D721Med (cell line): Measurements from ENCODE around the gene FAM227B.
"Not testable (repeated sequence)": the region's sequence is repeated elsewhere in the genome, so short reads cannot be mapped to it uniquely, and the experiment has no call there.

ENCODE experiments used
- DNase-seq: peaks from one replicate; pipeline ENCODE4 v3.0.0; 2011; ENCODE audit warnings: low spot score; ENCODE audit not compliant: insufficient read length
- FAIRE-seq: peaks from 2 replicates; lab custom pipeline; 2011; peaks lifted over from hg19 to GRCh38; lab: Jason Lieb, UNC
- TF ChIP-seq, protein P1 (sequence below): IDR thresholded peaks from 2 replicates; pipeline ENCODE4 v1.5.1; 2012; ENCODE audit warnings: mild to moderate bottlenecking, control low read depth; ENCODE audit not compliant: insufficient read depth; ENCODE audit errors: missing control alignments

Gene FAM227B

DNA sequence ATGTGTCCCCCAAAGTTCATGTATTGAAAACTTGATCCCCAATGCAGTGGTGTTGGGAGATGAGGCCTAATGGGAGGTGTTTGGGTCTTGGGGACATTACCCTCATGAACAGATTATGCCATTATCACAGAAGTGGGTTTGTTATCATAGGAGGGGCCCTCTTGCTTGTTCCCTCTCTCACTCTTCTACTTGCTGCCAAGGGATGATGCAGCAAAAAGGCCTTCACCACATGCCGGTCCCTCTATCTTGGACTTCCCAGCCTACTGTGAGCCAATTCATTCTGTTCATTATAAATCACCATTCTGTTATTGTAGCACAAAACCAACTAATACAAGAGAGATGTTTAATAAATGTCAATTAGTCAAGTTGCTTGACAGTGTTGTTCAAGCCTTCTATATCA, 47.2 kb downstream of the FAM227B start:
- DNase-seq: no peak
- TF ChIP-seq, protein P1, sequence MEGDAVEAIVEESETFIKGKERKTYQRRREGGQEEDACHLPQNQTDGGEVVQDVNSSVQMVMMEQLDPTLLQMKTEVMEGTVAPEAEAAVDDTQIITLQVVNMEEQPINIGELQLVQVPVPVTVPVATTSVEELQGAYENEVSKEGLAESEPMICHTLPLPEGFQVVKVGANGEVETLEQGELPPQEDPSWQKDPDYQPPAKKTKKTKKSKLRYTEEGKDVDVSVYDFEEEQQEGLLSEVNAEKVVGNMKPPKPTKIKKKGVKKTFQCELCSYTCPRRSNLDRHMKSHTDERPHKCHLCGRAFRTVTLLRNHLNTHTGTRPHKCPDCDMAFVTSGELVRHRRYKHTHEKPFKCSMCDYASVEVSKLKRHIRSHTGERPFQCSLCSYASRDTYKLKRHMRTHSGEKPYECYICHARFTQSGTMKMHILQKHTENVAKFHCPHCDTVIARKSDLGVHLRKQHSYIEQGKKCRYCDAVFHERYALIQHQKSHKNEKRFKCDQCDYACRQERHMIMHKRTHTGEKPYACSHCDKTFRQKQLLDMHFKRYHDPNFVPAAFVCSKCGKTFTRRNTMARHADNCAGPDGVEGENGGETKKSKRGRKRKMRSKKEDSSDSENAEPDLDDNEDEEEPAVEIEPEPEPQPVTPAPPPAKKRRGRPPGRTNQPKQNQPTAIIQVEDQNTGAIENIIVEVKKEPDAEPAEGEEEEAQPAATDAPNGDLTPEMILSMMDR: no peak
- no peak for FAIRE-seq

- FAIRE-seq (no peak), DNase-seq (no peak)
- TF ChIP-seq, protein P1: no peak
Observed at GRCh38 chr15:49570672-49571071, 49.9 kb downstream of the FAM227B start.

DNA sequence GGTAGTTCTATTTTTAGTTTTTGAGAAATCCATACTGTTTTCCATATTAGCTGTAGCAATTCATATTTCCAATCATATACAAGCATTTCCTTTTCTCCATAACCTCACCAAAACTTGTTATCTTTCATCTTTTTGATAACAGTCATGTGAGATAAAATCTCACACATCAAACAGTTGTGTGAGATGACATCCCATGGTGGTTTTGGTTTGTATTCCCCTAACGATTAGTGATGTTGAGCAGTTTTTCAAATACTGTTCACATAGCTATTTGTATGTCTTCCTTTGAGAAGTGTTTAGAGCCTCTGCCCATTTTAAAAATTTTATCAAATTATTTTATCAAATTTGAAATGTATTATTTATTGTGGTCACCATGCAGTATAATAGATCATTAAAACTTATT, 50.4 kb downstream of the FAM227B start:
- DNase-seq (no peak), FAIRE-seq (no peak)
- TF ChIP-seq, protein P1: no peak

GRCh38 chr15:49560045-49560444, 60.6 kb downstream of the FAM227B start:
- TF ChIP-seq, protein P1: no peak
- DNase-seq: no peak
- no peak for FAIRE-seq

DNA sequence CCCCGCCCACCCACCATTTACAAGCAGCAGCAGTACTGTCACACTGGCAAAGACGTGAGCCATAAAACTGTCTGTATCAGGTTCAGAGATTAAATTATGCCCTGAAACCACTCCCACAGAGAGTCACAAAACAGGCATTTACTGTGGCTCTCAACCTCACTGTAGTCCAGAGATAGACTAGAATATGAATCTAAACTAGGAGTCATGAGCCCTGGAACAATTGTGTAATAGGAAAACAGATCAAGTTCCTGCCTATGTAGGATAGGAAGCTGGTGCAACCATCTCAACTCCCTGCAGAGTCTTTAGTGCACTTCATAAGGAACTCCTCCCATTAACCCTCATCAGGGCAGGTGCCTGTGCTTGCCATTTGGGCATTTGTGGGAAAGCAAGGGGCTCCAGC, 61.7 kb downstream of the FAM227B start:
- no peak for FAIRE-seq
- TF ChIP-seq, protein P1: no peak

DNA sequence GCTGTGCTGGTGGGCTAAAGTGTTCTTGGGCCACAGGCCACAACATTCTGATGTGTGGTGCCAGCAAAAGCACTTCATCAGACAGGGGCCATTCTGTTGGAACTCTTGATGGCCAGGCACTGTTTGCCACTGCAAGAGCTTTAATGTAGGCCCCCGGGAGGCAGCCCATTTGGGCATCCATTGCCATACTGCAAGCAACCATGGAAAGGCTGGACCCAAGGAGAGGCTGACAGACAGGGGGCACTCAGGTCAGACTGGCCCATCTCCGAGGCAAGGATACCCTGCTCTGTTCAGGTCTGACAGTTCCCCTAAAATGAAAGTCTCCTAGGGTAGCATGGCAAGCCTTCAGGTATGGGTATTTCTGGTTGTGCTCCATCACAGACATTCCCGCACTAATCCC, 64.2 kb downstream of the FAM227B start:
- no peak for FAIRE-seq
- TF ChIP-seq, protein P1: no peak

More for the DNA sequence above, 61.7 kb downstream of the FAM227B start:
- DNase-seq: no peak

GRCh38 chr15:49550342-49550741, 70.3 kb downstream of the FAM227B start:
- not testable (repeated sequence) for DNase-seq, FAIRE-seq

More for the DNA sequence above, 64.2 kb downstream of the FAM227B start:
- DNase-seq: no peak

DNA sequence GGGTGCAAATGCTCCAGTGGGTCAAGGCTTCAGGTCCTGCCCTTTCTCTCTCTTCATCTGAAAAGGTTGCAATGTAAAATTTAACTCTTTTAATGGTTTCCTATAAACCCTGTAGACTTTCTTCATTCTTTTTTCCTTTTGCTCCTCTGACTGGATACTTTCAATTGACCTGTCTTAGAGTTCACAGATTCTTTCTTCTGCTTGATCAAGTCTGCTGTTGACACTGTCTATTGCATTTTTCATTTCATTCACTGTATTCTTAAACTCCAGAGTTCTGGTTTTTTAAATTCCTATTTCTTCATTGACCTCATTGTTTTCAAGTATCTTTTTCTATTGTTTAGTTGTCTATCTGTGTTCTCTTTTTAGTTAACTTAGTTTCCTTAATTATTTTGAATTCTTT, 82.1 kb downstream of the FAM227B start:
- FAIRE-seq (no peak), DNase-seq (no peak)
- TF ChIP-seq, protein P1: no peak
